ENCODE results near the gene FAM20B. TPM values are rescaled to one million over a fixed set of nuclear protein-coding genes. Genes with fewer than 3 reads are reported as not detected.

Gene FAM20B
- total and polyA plus RNA-seq, 2 of the 8 experiments (the other 6 are each of a cell fraction or from before 2014, with no cell fraction given), result 8.3 to 36.6 TPM

DNA sequence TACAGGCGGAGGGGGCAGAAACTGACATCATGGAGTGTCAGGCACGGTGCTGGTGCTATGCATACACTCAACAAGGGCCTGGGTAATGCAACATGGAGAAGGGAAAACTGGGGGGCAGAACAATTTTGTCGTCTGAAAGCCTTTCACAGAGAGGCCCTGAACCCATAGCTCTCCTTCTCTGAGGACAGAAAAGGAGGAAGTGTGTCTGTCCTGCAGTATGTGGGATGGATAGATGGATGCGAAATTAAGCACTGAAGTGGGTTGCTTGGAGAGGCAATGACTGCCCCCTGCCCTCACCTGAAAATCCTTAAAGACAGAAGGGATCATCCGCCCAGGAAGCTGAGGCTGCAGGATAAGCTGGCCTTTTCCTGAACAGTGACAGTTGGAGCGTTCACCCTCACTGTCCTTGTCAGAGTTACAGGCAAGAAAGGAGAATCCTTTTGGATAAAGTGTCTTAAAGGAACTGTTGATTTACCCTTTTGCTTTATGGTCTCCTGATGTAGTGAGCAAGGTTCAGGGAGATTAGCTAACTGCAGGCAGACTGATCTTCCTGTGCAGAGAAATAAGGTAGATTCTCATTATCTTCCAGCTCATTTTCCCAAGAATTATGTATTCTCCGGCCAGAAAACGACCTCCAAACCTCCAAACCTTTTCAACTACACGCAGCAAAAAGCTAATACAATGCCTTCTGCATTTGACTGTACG is 1.6 kb upstream of the FAM20B start (continued):
- TF ChIP-seq ASH2L (IDR thresholded peaks at IDR 0.05; ENCODE audit: low read length), result no peak
- TF ChIP-seq TEAD4 (IDR thresholded peaks at IDR 0.05; ENCODE audit: low read depth, low read length), result no peak
- TF ChIP-seq TCF12 (IDR thresholded peaks at IDR 0.05; ENCODE audit: low read depth, low read length), result no peak
- no peak for TF ChIP-seq SIRT6 (IDR thresholded peaks at IDR 0.05; ENCODE audit: low read length)
- TF ChIP-seq RNF2 (IDR thresholded peaks at IDR 0.05; ENCODE audit: borderline replicate concordance, low read depth, low read length, missing control alignments, poor library complexity, severe bottlenecking), result no peak
- TF ChIP-seq HDAC6 (IDR thresholded peaks at IDR 0.05; ENCODE audit: low read depth, low read length), result no peak
